Body of pancreas (tissue), 4 donors: ENCODE results near the gene DCLRE1A. TPM values are rescaled to one million over a fixed set of nuclear protein-coding genes. Genes with fewer than 3 reads are reported as not detected.
"Not testable (repeated sequence)": the region's sequence is repeated elsewhere in the genome, so short reads cannot be mapped to it uniquely, and the experiment has no call there.

ENCODE experiments used
- ATAC-seq: fragments of 150-250 bp; one replicate; pipeline ENCODE4 v1.9.1; 2016
- DNase-seq, 4 donors: peaks; one replicate each; pipeline ENCODE4 v3.0.0-alpha.2; 2019
- H3K27ac ChIP-seq, 4 donors: fragments of 200-600 bp; sonication (generic); 1 replicate in 3 of 4; 2 replicates in 1 of 4; pipeline versions ENCODE4 v1.5.1 to v1.6.1; 2016 to 2019; ENCODE audit warnings: mild to moderate bottlenecking in 1 of 4, mixed read lengths in 1 of 4, moderate library complexity in 1 of 4
- H3K27me3 ChIP-seq, 2 donors: fragments of 200-600 bp; sonication (generic); one replicate each; pipeline ENCODE4 v1.6.0; 2016; ENCODE audit warnings: mild to moderate bottlenecking in 1 of 2
- H3K36me3 ChIP-seq, 2 donors: fragments of 200-600 bp; sonication (generic); replicated peaks in 1 of 2; 2 replicates each; pipeline ENCODE4 v1.5.1; 2016; ENCODE audit warnings: low read depth in 2 of 2; ENCODE audit not compliant: insufficient read depth in 1 of 2
- H3K4me1 ChIP-seq: fragments of 200-600 bp; sonication (generic); one replicate; pipeline ENCODE4 v1.6.0; 2016
- H3K4me3 ChIP-seq, 2 donors: fragments of 200-600 bp; sonication (generic); 1 replicate in 1 of 2; 2 replicates in 1 of 2; pipeline ENCODE4 v1.5.1; 2016 to 2019
- H3K9me3 ChIP-seq, 3 donors: fragments of 200-600 bp; sonication (generic); 1 replicate in 2 of 3; 2 replicates in 1 of 3; pipeline ENCODE4 v1.5.1; 2016
- POLR2A ChIP-seq, 3 donors: fragments of 450-650 bp; IDR thresholded peaks; one replicate each; pipeline ENCODE4 v1.6.1; 2016; ENCODE audit warnings: antibody characterized with exemption in 3 of 3, mild to moderate bottlenecking in 2 of 3
- WGBS, 2 donors: methylation state at CpG; one replicate each; pipeline ENCODE4 v1.1.5; 2017; 5-methylcytosine and 5-hydroxymethylcytosine counted together
- intact Hi-C: fragments of 100-400 bp; cut with DNase I; formaldehyde crosslinking; loops from one replicate; pipeline ENCODE4 v1.15.1; 2023
- total RNA-seq, 2 donors: library from RNA; depleted of rRNA; stranded (reverse); fragments of >200 nt; gene quantifications; one replicate each; pipeline ENCODE4 v1.1.0, GENCODE V29; 2016
- TF ChIP-seq, protein P1 (sequence below), 7 experiments: fragments of 450-650 bp in 4 of 7; fragments of 200-600 bp in 3 of 7; sonication (generic) in 3 of 7; IDR thresholded peaks; one replicate each; pipeline ENCODE4 v1.5.1; 2016 to 2019; ENCODE audit warnings: antibody characterized with exemption in 7 of 7

Gene DCLRE1A
- total RNA-seq, 2 donors from 2014 or later: 4.6 to 5.2 TPM

DNA sequence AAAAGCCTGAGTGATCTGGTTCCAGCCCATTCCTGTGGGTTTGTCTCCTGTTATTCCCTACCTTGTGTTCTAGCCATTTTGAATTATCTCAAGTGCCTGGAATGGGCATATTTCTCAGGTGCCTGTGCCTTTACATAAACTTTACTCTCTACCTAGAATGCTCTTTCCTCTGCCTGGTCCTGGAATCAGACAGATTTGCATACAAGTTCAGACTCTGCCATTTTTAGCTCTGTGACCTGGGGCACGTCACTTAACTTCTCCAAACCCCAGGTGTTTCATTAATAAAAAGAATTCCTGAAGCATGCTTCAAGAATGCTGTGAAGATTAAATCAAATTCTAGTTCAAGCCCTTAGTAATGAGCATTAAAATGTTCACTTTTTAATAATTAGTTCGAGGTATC is 7.8 kb downstream of the DCLRE1A start:
- DNase-seq (no peak), ATAC-seq (no peak)
- peaks cover 0 to 7% of the 10 kb centered on the region in 2 donors for H3K36me3 ChIP-seq
- TF ChIP-seq, protein P1, sequence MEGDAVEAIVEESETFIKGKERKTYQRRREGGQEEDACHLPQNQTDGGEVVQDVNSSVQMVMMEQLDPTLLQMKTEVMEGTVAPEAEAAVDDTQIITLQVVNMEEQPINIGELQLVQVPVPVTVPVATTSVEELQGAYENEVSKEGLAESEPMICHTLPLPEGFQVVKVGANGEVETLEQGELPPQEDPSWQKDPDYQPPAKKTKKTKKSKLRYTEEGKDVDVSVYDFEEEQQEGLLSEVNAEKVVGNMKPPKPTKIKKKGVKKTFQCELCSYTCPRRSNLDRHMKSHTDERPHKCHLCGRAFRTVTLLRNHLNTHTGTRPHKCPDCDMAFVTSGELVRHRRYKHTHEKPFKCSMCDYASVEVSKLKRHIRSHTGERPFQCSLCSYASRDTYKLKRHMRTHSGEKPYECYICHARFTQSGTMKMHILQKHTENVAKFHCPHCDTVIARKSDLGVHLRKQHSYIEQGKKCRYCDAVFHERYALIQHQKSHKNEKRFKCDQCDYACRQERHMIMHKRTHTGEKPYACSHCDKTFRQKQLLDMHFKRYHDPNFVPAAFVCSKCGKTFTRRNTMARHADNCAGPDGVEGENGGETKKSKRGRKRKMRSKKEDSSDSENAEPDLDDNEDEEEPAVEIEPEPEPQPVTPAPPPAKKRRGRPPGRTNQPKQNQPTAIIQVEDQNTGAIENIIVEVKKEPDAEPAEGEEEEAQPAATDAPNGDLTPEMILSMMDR (IDR thresholded peaks at IDR 0.05): no peak
- no peak for TF ChIP-seq POLR2A (IDR thresholded peaks at IDR 0.05)
- 97 to 98% methylated on average over 2 of the region's 2 CpGs for WGBS, 2 donors
- no peaks in the 10 kb centered on the region for H3K9me3 ChIP-seq
- H3K27ac ChIP-seq: no peak overlapping the region
- H3K27me3 ChIP-seq: no peaks in the 10 kb centered on the region
- H3K4me3 ChIP-seq: no peak overlapping the region
- intact Hi-C loops: no loop called here
- H3K4me1 ChIP-seq: peaks cover 9% of the 10 kb centered on the region

GRCh38 chr10:113843972-113844485 is 9.9 kb downstream of the DCLRE1A start:
- Histone ChIP-seq H3K4me3 (no peak overlapping the region), H3K4me1 (no peaks in the 10 kb centered on the region), H3K9me3 (no peaks in the 10 kb centered on the region), H3K27me3 (no peaks in the 10 kb centered on the region), H3K36me3 (peaks cover 0 to 7% of the 10 kb centered on the region in 2 donors), H3K27ac (no peak overlapping the region)
- WGBS, 2 donors: 67 to 77% methylated on average over 6 of the region's 6 CpGs
- intact Hi-C loops: no loop called here
- ATAC-seq (no peak), DNase-seq (no peak)
- TF ChIP-seq POLR2A (IDR thresholded peaks at IDR 0.05): no peak
- TF ChIP-seq, protein P1 (IDR thresholded peaks at IDR 0.05): no peak

DNA sequence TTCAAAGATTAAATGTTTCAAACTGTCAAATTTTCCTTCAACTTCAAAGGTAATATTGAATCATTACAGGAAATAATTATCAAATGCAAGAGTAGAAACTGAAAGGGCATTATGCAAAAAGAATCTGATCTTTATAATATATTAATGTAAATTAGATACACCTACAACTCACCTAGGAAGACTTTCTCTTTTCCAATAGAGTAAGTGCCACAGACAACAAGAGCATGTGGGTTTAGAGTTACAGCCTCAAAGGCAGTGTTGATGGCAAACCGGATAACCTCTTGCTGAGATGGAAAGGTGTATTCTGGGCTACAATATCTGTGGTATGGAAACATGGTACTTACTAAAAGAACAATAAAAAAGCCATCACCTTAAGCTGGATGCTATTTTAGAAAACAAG is 11.7 kb downstream of the DCLRE1A start:
- ATAC-seq (no peak), DNase-seq (no peak)
- H3K9me3 ChIP-seq: no peaks in the 10 kb centered on the region
- H3K27ac ChIP-seq: no peak overlapping the region
- peaks cover 0 to 7% of the 10 kb centered on the region in 2 donors for H3K36me3 ChIP-seq
- TF ChIP-seq, protein P1 (IDR thresholded peaks at IDR 0.05): no peak
- TF ChIP-seq POLR2A (IDR thresholded peaks at IDR 0.05): no peak
- no peak overlapping the region for H3K4me3 ChIP-seq
- 33 to 42% methylated on average over 1 of the region's 1 CpG for WGBS, 2 donors
- no peaks in the 10 kb centered on the region for H3K4me1 ChIP-seq
- no peaks in the 10 kb centered on the region for H3K27me3 ChIP-seq
- intact Hi-C loops: no loop called here

DNA sequence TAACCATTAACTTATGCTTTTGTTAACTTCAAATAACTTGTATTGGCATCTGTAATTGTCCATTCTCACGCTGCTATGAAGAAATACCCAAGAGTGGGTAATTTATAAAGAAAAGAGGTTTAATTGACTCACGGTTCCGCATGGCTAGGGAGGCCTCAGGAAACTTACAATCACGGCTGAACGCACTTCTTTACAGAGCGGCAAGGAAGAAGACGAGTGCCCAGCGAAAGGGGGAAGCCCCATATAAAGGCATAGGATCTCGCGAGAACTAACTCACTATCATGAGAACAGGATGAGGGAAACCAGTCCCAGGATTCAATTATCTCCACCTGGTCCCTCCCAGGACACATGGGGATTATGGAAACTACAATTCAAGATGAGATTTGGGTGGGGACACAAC is 25.3 kb downstream of the DCLRE1A start:
- H3K9me3 ChIP-seq, intact Hi-C loops, H3K36me3 ChIP-seq, DNase-seq, H3K4me3 ChIP-seq, H3K4me1 ChIP-seq, H3K27ac ChIP-seq, H3K27me3 ChIP-seq, ATAC-seq: not testable (repeated sequence)
- WGBS, 2 donors: 94 to 95% methylated on average over 10 of the region's 10 CpGs

DNA sequence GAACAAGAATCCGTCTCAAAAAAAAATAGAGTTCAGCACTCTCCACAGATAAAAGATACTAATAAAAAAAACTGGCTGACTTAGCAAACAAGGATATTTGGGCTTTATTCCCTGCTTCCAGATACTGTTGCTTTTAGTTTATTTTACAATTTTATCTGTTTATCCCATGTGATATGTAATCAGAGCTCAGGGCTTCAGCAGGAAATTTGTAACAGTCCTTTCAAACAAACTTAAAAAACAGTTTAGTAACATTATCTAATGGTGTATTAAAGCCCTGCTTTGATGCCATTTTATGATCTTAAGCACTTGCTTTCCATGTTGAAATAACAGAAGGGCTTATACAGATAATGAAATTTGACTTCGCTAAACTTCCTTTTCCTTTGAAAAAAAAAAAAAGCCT is 28.1 kb downstream of the DCLRE1A start:
- no peak overlapping the region for H3K27ac ChIP-seq
- ATAC-seq: no peak
- no peaks in the 10 kb centered on the region for H3K36me3 ChIP-seq
- DNase-seq: no peak
- TF ChIP-seq, protein P1 (IDR thresholded peaks at IDR 0.05): no peak
- TF ChIP-seq POLR2A (IDR thresholded peaks at IDR 0.05): no peak
- H3K9me3 ChIP-seq: no peaks in the 10 kb centered on the region
- no peaks in the 10 kb centered on the region for H3K4me1 ChIP-seq
- no peaks in the 10 kb centered on the region for H3K27me3 ChIP-seq
- intact Hi-C loops: no loop called here
- WGBS, 2 donors: 55 to 74% methylated on average over 2 of the region's 2 CpGs
- no peak overlapping the region for H3K4me3 ChIP-seq
